ENCODE results near the gene VIPR2.
"Not testable (repeated sequence)": the region's sequence is repeated elsewhere in the genome, so short reads cannot be mapped to it uniquely, and the experiment has no call there.

Gene VIPR2

GRCh38 chr7:159175792-159176191 lies 31.1 kb upstream of the VIPR2 start:
- ATAC-seq: no peak
- TF ChIP-seq ESRRG (CRISPR knock-in tag; IDR thresholded peaks at IDR 0.05) (no peak), ZFP30 (CRISPR knock-in tag; IDR thresholded peaks at IDR 0.05) (no peak)

GRCh38 chr7:159175100-159175499 lies 30.4 kb upstream of the VIPR2 start:
- ATAC-seq: not testable (repeated sequence)

GRCh38 chr7:159172400-159172799 lies 27.7 kb upstream of the VIPR2 start:
- ATAC-seq: no peak
- TF ChIP-seq ZFP3 (CRISPR knock-in tag; IDR thresholded peaks at IDR 0.05) (no peak), ZNF8 (CRISPR knock-in tag; IDR thresholded peaks at IDR 0.05) (no peak)

GRCh38 chr7:159169391-159169790 lies 24.7 kb upstream of the VIPR2 start:
- no peak for ATAC-seq
- TF ChIP-seq ZFP30 (CRISPR knock-in tag; IDR thresholded peaks at IDR 0.05) (no peak), CSRNP3 (CRISPR knock-in tag; IDR thresholded peaks at IDR 0.05) (no peak), ZNF8 (CRISPR knock-in tag; IDR thresholded peaks at IDR 0.05) (no peak), TSHZ2 (CRISPR knock-in tag; IDR thresholded peaks at IDR 0.05) (no peak), RARB (CRISPR knock-in tag; IDR thresholded peaks at IDR 0.05) (no peak), ISL1 (CRISPR knock-in tag; IDR thresholded peaks at IDR 0.05) (no peak), POU6F1 (CRISPR knock-in tag; IDR thresholded peaks at IDR 0.05; ENCODE audit: borderline replicate concordance, low read depth) (no peak), ESRRG (CRISPR knock-in tag; IDR thresholded peaks at IDR 0.05) (no peak)

- TF ChIP-seq POU6F1 (CRISPR knock-in tag; IDR thresholded peaks at IDR 0.05; ENCODE audit: borderline replicate concordance, low read depth) (no peak), ESRRG (CRISPR knock-in tag; IDR thresholded peaks at IDR 0.05) (no peak), SNAI2 (CRISPR knock-in tag; IDR thresholded peaks at IDR 0.05) (no peak), CSDC2 (CRISPR knock-in tag; IDR thresholded peaks at IDR 0.05) (no peak), ZC3H10 (CRISPR knock-in tag; IDR thresholded peaks at IDR 0.05) (no peak), ISL1 (CRISPR knock-in tag; IDR thresholded peaks at IDR 0.05) (no peak), ARNTL (CRISPR knock-in tag; IDR thresholded peaks at IDR 0.05; ENCODE audit: borderline replicate concordance, low read depth) (no peak), TOX (CRISPR knock-in tag; IDR thresholded peaks at IDR 0.05; ENCODE audit: borderline replicate concordance) (no peak), PPARA (CRISPR knock-in tag; IDR thresholded peaks at IDR 0.05; ENCODE audit: borderline replicate concordance) (no peak), OSR1 (CRISPR knock-in tag; IDR thresholded peaks at IDR 0.05) (no peak)
- ATAC-seq: no peak
Measured at GRCh38 chr7:159167139-159167538, 22.5 kb upstream of the VIPR2 start.

GRCh38 chr7:159166530-159166929 lies 21.9 kb upstream of the VIPR2 start:
- no peak for ATAC-seq
- TF ChIP-seq POU6F1 (CRISPR knock-in tag; IDR thresholded peaks at IDR 0.05; ENCODE audit: borderline replicate concordance, low read depth) (no peak), TSHZ2 (CRISPR knock-in tag; IDR thresholded peaks at IDR 0.05) (no peak), TCF4 (CRISPR knock-in tag; IDR thresholded peaks at IDR 0.05; ENCODE audit: borderline replicate concordance) (no peak), ZNF565 (CRISPR knock-in tag; conservative IDR thresholded peaks at IDR 0.05; ENCODE audit: low read depth) (no peak), OSR1 (CRISPR knock-in tag; IDR thresholded peaks at IDR 0.05) (no peak), ZC3H10 (CRISPR knock-in tag; IDR thresholded peaks at IDR 0.05) (no peak), RARB (CRISPR knock-in tag; IDR thresholded peaks at IDR 0.05) (no peak), ZNF70 (CRISPR knock-in tag; IDR thresholded peaks at IDR 0.05) (no peak)
